COLO668 (cell line): ENCODE data around the gene CACNA1C.
A peak's percentile ranks its signal among the peaks of the same experiment; 100 is the strongest.

Experiments
- DNase-seq: peaks from one replicate; lab custom pipeline; 2025; ENCODE audit not compliant: unreplicated experiment; lab: John Stamatoyannopoulos, UW

The CACNA1C gene

GRCh38 chr12:2562400-2562799 is 509.6 kb downstream of the CACNA1C start:
- DNase-seq: no peak

GRCh38 chr12:2563709-2564108 is 510.9 kb downstream of the CACNA1C start:
- no peak for DNase-seq

GRCh38 chr12:2566161-2566560 is 513.4 kb downstream of the CACNA1C start:
- no peak for DNase-seq

GRCh38 chr12:2567711-2568110 is 514.9 kb downstream of the CACNA1C start:
- DNase-seq: no peak

GRCh38 chr12:2570562-2570961 is 517.8 kb downstream of the CACNA1C start:
- DNase-seq: no peak

- DNase-seq: no peak
These were observed 521.7 kb downstream of the CACNA1C start for GRCh38 chr12:2574355-2574935.

GRCh38 chr12:2575245-2575644 is 522.5 kb downstream of the CACNA1C start:
- no peak for DNase-seq

GRCh38 chr12:2578211-2578610 is 525.4 kb downstream of the CACNA1C start:
- DNase-seq: no peak

GRCh38 chr12:2578772-2579171 is 526.0 kb downstream of the CACNA1C start:
- DNase-seq: no peak

GRCh38 chr12:2580821-2581220 is 528.0 kb downstream of the CACNA1C start:
- no peak for DNase-seq

GRCh38 chr12:2581293-2582045 is 528.7 kb downstream of the CACNA1C start:
- DNase-seq: no peak

GRCh38 chr12:2582631-2583030 is 529.8 kb downstream of the CACNA1C start:
- DNase-seq: no peak

- peak; percentile 64 for DNase-seq
These were observed 530.3 kb downstream of the CACNA1C start for GRCh38 chr12:2583091-2583497.

- DNase-seq: no peak
These were observed 531.0 kb downstream of the CACNA1C start for GRCh38 chr12:2583642-2584401.

GRCh38 chr12:2586156-2587038 is 533.6 kb downstream of the CACNA1C start:
- DNase-seq: no peak

GRCh38 chr12:2588345-2588744 is 535.6 kb downstream of the CACNA1C start:
- DNase-seq: no peak

GRCh38 chr12:2589381-2589780 is 536.6 kb downstream of the CACNA1C start:
- no peak for DNase-seq

GRCh38 chr12:2593045-2593444 is 540.3 kb downstream of the CACNA1C start:
- DNase-seq: no peak

- no peak for DNase-seq
These were observed 543.7 kb downstream of the CACNA1C start for GRCh38 chr12:2596441-2596840.

- DNase-seq: no peak
These were observed 552.5 kb downstream of the CACNA1C start for GRCh38 chr12:2605301-2605700.
